Brain microvascular endothelial cell (primary cell): ENCODE results near the gene PFN1.

Source experiments
- DNase-seq: peaks from one replicate; pipeline ENCODE4 v3.0.0-alpha.2; 2020
- H3K27ac ChIP-seq: fragments of 250-450 bp; sonication (Bioruptor Pico); 2 replicates; pipeline ENCODE4 v1.5.1; 2020; ENCODE audit warnings: mild to moderate bottlenecking, moderate library complexity
- H3K27me3 ChIP-seq: fragments of 250-450 bp; sonication (Bioruptor Pico); replicated peaks from 2 replicates; pipeline ENCODE4 v1.5.1; 2020; ENCODE audit warnings: mild to moderate bottlenecking
- H3K36me3 ChIP-seq: fragments of 250-450 bp; sonication (Bioruptor Pico); replicated peaks from 2 replicates; pipeline ENCODE4 v1.5.1; 2020; ENCODE audit warnings: mild to moderate bottlenecking
- H3K4me3 ChIP-seq: 2 replicates; pipeline ENCODE4 v1.5.1; 2011; ENCODE audit warnings: low read depth, mild to moderate bottlenecking, control low read depth, low read length, moderate library complexity
- CTCF ChIP-seq: IDR thresholded peaks from 2 replicates; pipeline ENCODE4 v1.5.1; 2011; ENCODE audit warnings: low read depth, mild to moderate bottlenecking, moderate library complexity, low read length, control low read depth, inconsistent platforms; ENCODE audit errors: missing control alignments
- in situ Hi-C: cut with HindIII; loops from 2 replicates; pipeline ENCODE4 v1.10.0; 2017; ENCODE audit warnings: low sequenced_read_pairs, low pct_ligation_motif_present

Gene PFN1

GRCh38 chr17:4896332-4897197, 51.8 kb downstream of the PFN1 start:
- H3K36me3 ChIP-seq: peaks cover 42% of the 10 kb centered on the region
- in situ Hi-C loops: no loop called here

GRCh38 chr17:4895657-4896331, 52.5 kb downstream of the PFN1 start:
- Histone ChIP-seq H3K4me3 (no peak overlapping the region), H3K27me3 (no peaks in the 10 kb centered on the region), H3K27ac (no peak overlapping the region), H3K36me3 (peaks cover 46% of the 10 kb centered on the region)
- no peak for DNase-seq
- TF ChIP-seq CTCF: peak; percentile 34
- in situ Hi-C loops: no loop called here

More at GRCh38 chr17:4896332-4897197, 51.8 kb downstream of the PFN1 start:
- TF ChIP-seq CTCF: peak; percentile 3
- no peak overlapping the region for H3K4me3 ChIP-seq
- no peak for DNase-seq
- no peak overlapping the region for H3K27ac ChIP-seq
- no peaks in the 10 kb centered on the region for H3K27me3 ChIP-seq
